T-helper 1 cell (primary cell): ENCODE measurements around the gene KRT78.

ENCODE experiments used
- DNase-seq, 5 donors: peaks; one replicate each; pipeline ENCODE4 v3.0.0-alpha.2; 2012 to 2020

The KRT78 gene

DNA sequence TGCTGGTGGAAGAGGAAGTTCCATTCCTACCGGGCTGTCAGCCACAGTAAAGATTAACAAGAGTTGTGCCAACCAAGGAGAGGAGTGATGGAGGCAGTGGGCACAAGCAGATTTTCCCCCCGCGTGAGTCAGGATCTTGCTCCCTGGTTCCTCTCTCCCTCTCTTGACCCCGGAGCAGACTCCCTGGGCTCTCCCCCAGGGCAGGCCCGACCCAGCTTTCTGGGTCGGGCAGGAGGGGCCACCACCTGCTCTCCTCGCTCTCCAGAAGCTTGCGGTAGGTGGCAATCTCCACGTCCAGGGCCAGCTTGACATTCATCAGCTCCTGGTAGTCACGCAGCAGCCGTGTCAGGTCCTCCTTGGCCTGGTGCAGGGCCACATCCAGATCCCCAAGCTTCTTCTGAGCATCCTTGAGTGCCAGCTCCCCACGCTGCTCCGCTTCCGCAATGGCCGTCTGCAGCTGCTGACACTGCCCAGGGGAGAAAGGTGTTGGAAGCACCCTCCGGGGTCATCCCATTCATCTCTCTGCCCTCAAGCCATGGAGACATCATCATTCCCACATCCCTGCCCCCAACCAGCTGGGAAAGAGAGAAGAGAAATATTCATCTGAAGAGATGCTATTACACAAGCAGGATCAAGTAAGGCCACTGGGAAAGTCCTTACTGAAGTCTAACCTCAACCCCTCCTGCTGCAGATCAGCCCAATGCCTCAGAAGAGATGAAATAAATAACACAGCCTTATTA lies 25.9 kb downstream of the KRT78 start:
- no peak for DNase-seq

DNA sequence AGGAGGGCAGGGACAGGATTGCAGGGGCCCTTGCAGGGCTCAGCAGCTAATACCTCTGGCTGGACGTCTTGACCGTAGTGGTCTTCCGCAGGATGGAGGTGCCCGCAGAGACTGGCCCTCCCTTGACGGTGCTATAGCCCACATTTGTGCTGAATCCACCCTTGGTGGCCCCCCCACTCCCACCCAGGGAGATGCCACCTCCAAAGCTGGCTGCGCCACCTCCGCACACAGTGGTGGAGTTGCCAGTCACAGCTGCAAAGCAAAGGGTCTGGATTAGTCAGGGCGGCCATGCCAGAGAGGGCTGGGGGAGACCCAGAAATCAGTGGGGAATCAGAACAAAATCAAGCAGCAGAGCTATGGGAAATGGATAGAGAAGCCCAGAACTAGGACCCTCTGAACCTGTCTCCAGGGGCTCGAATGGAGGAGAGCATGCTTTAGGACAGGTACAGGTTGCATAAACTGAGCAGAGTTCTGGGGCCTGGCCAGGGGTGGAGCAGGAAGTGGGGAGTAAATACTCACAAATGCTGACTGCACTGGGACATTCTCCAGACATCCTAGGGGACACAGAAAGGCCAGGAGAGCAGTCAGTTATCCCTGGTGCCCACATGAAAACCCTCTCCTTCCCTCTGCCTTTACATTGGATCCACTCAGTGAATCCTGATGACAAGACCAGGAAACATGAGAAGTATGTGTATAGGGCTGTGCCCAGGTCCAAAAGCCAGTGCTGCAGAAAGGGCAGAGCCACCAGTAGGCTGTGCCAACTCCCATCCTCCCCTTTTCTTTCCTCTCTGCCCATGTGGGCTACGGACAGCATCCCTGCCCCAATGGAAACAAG lies 26.8 kb downstream of the KRT78 start:
- no peak for DNase-seq

DNA sequence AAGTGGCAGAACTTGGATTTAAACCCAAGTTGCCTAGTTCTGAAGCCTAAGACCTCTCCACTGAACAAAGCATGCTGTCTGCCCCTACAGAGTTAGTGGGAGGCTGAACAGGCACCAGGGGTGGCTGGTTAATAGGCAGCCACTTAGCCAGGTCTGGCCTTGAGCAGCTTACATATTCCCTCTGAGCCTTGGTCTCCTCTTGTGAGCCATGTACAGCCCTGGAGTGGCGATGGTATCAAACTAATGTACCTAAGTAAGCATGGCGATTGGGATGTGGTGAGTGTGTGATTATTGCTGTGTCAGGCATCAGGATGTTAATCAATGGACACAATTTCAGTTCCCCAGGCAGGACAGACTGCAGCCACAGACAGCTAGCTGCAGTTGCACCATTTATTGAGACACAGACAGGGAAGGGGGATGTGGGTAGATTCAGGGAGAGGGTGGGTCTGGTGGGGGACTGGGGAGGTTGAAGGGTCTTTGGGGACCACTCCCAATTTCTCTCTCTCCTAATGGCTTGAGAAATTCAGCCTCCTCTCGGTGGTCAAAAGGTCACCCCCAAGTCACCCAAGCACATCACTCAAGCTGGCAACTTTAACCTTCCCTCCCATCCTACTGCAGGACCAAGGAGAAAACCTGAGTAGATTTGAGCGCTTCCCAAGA lies 27.6 kb downstream of the KRT78 start:
- no peak for DNase-seq

- no peak for DNase-seq
Observed at GRCh38 chr12:52820521-52820920, 28.3 kb downstream of the KRT78 start.

GRCh38 chr12:52819731-52820510 lies 28.9 kb downstream of the KRT78 start:
- no peak for DNase-seq

- no peak for DNase-seq
Observed at GRCh38 chr12:52818887-52819420, 29.8 kb downstream of the KRT78 start.

DNA sequence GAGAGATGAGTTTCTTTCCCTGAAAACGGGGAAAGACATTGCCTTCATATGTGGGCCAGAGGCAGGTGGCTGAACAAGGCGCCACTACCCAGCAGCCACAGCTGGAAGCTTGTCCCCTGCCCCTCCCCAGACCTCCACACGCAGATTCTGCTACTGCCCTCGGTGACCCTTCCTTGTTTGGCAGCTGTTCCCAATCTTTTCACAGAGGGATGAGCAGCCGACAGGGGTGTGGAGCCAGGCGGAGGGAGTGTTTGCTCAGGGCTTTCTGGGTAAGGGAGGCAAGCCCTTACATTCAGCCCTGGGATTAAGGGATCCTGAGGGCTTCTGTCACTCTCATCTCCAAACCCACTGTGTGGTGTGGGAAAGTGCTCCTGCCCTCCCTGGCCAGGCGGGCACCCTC lies 30.4 kb downstream of the KRT78 start:
- DNase-seq, result no peak

DNA sequence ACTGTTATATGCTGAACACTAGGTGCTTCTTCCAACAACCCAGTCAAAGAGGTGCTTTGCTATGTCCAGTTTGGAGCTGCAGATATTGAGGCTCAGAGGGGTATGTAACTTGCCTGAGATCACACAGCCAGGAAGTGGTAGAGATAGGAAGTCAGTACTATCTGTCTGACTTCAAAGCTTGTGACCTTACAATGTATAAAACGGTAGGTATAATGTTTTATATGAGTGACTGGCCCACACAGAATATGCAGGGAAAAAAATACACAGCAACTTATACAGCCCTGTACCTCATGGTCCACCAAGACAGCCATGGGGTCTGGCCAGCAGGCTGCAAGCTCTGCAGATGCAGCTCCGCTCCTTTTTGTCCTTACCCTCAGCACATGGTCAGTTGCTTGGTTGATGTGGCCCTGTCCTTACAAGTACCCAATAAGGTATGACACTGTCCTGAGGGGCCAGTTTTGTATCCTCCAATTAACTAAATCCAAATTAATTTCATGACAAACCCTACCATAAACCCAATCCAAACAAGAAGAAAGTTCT lies 31.0 kb downstream of the KRT78 start:
- DNase-seq, result no peak

DNA sequence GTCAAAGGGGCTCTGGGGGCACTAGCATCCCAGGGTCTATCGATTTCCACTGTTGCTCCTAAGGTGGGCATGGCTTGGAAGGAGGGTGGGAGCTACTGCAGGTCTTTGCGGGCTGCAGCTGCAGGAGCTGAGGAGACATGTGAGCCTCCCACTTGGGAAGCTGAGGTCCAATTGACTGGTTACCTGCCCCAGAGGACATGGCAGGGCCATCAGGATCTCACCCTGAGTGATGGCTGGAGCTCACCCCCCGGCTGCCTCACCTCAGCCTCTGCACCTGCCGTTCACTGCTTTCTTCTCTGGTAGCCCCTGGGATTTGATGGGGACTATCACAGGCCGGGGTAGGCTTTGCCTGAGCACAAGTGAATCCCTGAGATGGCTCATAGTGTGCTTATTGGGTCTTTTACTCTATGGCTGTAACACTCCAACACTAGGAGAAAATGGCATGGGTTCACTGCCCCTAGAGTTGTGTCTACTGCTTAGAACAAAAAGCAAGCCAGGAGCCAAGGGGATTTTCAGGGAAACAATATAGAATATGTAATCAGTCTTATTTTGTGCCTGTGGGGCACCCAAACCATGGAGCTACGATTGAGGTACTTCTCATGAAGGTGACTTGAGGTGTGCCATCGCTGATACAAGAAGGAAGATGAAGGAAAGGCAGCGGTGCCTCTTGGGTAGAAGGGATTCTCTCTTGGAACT lies 31.6 kb downstream of the KRT78 start:
- no peak for DNase-seq

DNA sequence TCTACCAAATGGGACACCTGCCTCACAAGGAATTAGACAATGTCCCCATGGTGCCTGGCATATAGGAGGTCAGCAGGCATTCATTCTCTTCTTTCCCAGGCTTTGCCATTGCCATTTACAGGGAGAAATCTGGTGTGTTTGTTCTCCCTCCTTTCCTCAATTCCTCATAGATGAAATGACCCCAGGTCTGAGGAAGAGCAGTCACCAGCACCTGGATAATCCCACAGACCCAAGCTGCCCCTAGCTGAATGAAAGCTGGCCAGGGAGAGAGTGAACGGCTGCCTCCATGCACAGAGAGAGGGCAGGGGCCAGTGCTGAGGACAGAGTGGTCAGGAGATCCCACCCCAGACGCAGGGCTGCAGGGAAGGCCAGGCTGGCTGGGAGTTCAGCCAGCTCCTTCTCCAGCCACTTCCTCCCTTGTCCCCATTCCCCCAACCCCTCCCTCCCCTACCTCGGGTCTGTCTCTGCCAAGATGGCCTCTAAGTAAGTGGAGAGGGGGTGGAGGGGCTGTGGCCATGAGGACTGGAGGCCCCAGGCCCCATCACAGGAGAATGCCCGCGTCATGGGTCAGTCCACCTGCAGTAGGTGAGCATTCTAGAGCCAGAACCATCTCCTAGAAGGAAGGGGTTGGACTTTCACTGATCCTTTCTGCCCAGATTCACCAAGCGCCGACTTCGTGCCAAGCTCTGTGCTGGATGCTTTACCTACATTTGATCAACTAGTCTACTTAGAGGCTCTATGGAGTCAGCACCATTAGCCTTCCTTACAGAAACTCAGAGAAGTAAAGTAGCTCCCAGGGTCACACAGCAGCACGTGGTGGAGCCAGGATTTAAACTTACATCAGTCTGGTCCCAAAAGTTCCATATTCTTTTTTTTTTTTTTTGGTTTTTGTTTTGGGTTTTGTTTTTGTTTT lies 32.9 kb downstream of the KRT78 start:
- no peak for DNase-seq

DNA sequence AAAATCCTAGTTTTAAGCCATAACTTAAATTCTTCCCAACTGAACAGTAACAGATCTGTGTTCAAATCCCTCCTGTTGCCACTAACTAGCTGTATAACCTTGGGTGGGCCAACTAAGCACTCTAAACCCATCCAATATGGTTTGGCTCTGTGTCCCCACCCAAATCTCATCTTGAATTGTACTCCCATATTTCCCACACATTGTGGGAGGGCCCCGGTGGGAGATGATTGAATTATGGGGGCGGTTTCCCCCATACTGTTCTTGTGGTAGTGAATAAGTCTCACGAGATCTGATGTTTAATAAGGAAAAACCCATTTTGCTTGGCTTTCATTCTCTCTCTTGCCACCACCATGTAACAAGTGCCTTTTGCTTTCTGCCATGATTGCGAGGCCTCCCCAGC lies 33.6 kb downstream of the KRT78 start:
- no peak for DNase-seq

DNA sequence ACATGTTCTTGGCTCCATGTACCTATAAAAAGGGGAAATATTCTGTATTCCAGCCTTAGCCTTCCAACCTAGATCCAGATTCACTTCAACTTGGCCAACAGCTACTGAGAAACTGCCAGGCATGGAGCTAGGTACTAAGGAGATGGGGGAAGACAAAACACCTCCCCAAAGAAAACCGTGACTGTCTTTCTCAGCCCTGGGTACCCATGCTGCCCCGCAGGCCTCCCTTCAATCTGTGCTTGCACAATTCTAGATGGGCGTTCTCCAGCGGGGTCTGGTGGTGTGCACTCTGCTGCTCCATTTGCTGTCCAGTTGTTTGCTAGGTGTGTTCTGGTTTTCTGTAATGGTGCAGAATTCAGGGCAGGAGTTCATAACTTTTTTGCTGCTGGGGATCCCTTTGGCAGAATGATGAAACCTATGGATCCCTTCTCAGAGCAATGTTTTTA lies 34.1 kb downstream of the KRT78 start:
- DNase-seq, result no peak

- no peak for DNase-seq
Observed at GRCh38 chr12:52813885-52814709, 34.7 kb downstream of the KRT78 start, which contains the start of gene KRT4. Gene KRT4 (minus strand): TSS chr12:52814116. CDS start chr12:52814058, 58 bp downstream.

DNA sequence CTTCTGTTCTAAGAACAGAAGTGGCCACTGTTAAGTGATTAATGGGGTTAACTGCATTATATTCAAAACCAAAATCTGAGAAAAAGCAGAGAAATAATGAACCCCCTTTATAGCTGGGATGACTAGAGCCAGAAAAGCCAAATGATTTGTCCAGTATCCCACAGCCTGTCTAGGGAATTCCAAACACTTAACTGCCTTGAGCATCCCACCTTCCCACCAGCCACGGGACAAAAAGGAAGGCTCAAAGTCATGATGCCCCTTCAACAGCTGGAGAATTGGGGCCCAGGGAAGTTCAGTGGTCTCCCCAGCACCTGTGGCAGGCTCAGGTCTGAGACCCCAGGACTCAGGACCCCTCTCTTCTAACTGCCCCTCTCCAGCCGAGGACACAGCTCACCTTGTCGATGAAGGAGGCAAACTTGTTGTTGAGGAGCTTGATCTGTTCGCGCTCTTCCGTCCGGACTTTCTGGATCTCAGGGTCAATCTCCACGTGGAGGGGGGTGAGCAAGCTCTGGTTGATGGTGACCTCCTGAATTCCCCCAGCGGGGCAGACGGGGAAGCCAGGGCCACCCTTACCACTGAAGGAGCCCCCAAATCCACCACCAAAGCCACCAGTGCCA lies 35.5 kb downstream of the KRT78 start:
- DNase-seq, result no peak

DNA sequence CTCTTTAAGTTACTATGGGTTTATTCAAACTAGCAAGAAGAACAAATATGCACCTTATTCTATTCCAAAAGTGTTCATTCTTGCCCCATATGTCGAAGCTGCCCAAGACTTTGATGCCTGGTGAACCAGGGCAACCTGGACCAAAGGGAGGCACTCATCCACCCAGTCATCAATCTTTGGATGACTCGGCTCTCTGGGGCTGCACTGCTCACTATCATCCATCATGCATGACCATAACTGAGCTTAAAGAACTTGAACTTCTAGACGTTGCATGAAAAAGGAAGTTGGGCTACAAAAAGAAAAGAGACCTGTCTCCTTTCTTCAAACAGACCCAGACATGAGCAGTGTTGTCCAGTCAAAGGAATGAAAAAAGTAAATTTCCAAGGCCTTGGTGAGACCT lies 36.0 kb downstream of the KRT78 start:
- DNase-seq, result no peak

DNA sequence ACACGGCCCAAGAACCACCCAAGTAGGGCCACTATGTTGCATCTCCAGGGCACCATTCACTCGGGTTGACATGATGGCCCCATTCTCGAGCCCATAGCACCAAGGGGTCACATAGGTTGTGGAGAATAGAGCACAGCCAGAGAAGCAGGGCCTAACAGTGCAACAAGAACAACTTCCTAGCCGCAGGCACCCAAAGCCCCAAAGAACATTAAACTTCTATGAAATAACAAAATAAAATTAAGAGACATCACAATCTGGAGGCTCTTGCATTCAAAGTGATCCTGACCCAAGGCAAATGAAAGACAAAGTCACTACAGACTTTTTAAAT lies 36.8 kb downstream of the KRT78 start:
- DNase-seq, result no peak

GRCh38 chr12:52811191-52812072 lies 37.4 kb downstream of the KRT78 start:
- DNase-seq, result no peak

DNA sequence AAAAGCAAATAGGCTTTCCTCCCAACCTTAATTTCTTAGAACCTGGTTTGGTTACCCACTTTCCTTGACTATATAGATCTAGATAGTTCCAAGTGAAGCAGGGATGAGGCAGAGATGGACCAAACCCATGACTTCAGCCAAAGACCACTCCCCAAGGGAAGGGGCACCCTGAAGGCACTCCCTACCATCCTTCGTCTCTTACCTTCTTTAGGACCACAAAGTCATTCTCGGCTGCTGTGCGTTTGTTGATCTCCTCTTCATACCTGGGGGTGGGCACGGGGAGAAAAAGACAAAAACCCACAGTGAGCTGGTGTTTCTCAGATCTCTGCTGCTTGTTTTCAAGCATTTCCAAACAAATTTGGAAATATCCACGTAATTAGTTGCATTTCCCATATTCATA lies 38.2 kb downstream of the KRT78 start:
- DNase-seq, result no peak
